Upper lobe of left lung (tissue), 6 donors: Measurements from ENCODE around the gene BTN3A1. TPM values are rescaled to one million over a fixed set of nuclear protein-coding genes. Genes with fewer than 3 reads are reported as not detected.

Source experiments
- ATAC-seq, 2 donors: fragments of 200-7000 bp; cut with Tn5 transposase; one replicate each; pipeline ENCODE4 v1.9.1; 2022; ENCODE audit warnings: mild to moderate bottlenecking in 2 of 2, moderate library complexity in 2 of 2; ENCODE audit not compliant: low FRiP score in 2 of 2
- DNase-seq, 2 donors: peaks; one replicate each; pipeline ENCODE4 v3.0.0-alpha.2; 2019 to 2020
- H3K27ac ChIP-seq, 4 donors: fragments of 200-600 bp; sonication (generic); one replicate each; pipeline ENCODE4 v1.5.1; 2016 to 2019
- H3K27me3 ChIP-seq, 4 donors: fragments of 200-600 bp; sonication (generic); one replicate each; pipeline ENCODE4 v1.5.1; 2017 to 2019
- H3K36me3 ChIP-seq, 4 donors: fragments of 200-600 bp; sonication (generic); one replicate each; pipeline ENCODE4 v1.5.1; 2016 to 2019
- H3K4me1 ChIP-seq, 4 donors: fragments of 200-600 bp; sonication (generic); one replicate each; pipeline ENCODE4 v1.5.1; 2018 to 2019
- H3K4me3 ChIP-seq, 4 donors: fragments of 200-600 bp; sonication (generic); one replicate each; pipeline ENCODE4 v1.5.1; 2017 to 2019; ENCODE audit warnings: mild to moderate bottlenecking in 2 of 4, moderate library complexity in 1 of 4
- H3K9me3 ChIP-seq, 4 donors: fragments of 200-600 bp; sonication (generic); one replicate each; pipeline ENCODE4 v1.5.1; 2018 to 2019
- CTCF ChIP-seq, 6 experiments: fragments of 450-650 bp in 4 of 6; fragments of 200-600 bp in 2 of 6; sonication (generic) in 2 of 6; IDR thresholded peaks; one replicate each; pipeline ENCODE4 v1.5.1; 2016 to 2019; ENCODE audit warnings: antibody characterized with exemption in 6 of 6
- EP300 ChIP-seq, 4 donors: sonication (generic); formaldehyde crosslinking; IDR thresholded peaks; one replicate each; pipeline ENCODE4 v1.5.1; 2017; ENCODE audit warnings: antibody characterized with exemption in 4 of 4, control low read depth in 2 of 4
- POLR2A ChIP-seq, 4 donors: fragments of 450-650 bp; IDR thresholded peaks; one replicate each; pipeline ENCODE4 v1.5.1; 2016 to 2017; ENCODE audit warnings: antibody characterized with exemption in 4 of 4, mild to moderate bottlenecking in 2 of 4
- POLR2AphosphoS5 ChIP-seq, 2 donors: sonication (generic); formaldehyde crosslinking; IDR thresholded peaks; one replicate each; pipeline ENCODE4 v1.5.1; 2017; ENCODE audit warnings: antibody characterized with exemption in 2 of 2
- WGBS, 2 donors: methylation state at CpG; one replicate each; pipeline ENCODE4 v1.1.5; 2017 to 2018; 5-methylcytosine and 5-hydroxymethylcytosine counted together
- total RNA-seq, 6 donors: library from RNA; depleted of rRNA in 4 of 6; stranded (reverse); fragments of >200 nt in 4 of 6; gene quantifications; one replicate each; pipeline versions ENCODE4 v1.1.0 to v1.2.1, GENCODE V29; 2016 to 2021
- donor health status: DM: no; HTN: no; CAD: no; lungs with moderate emphysema.
- donor health status: DM: no; HTN: yes; CAD: no; lungs with severe emphysema.

BTN3A1 gene
- total RNA-seq, 6 donors from 2014 or later: 24.9 to 55.8 (median 34.6) TPM

GRCh38 chr6:26411751-26412150 lies 9.7 kb downstream of the BTN3A1 start:
- no peaks in the 10 kb centered on the region for H3K27me3 ChIP-seq
- H3K4me3 ChIP-seq: no peak overlapping the region
- H3K36me3 ChIP-seq: peaks cover 16 to 76% (median 29%) of the 10 kb centered on the region in 4 donors
- H3K27ac ChIP-seq: no peak overlapping the region
- 96 to 98% methylated on average over 3 of the region's 3 CpGs for WGBS, 2 donors
- no peaks in the 10 kb centered on the region for H3K9me3 ChIP-seq
- DNase-seq (no peak), ATAC-seq (no peak)
- TF ChIP-seq POLR2A (IDR thresholded peaks at IDR 0.05): no peak
- no peak for TF ChIP-seq EP300 (IDR thresholded peaks at IDR 0.05)
- TF ChIP-seq CTCF (IDR thresholded peaks at IDR 0.05): no peak
- TF ChIP-seq POLR2AphosphoS5 (IDR thresholded peaks at IDR 0.05): no peak
- H3K4me1 ChIP-seq: peaks cover 0 to 8% (median 4%) of the 10 kb centered on the region in 4 donors

GRCh38 chr6:26412228-26412627 lies 10.2 kb downstream of the BTN3A1 start:
- H3K36me3 ChIP-seq: peaks cover 14 to 71% (median 26%) of the 10 kb centered on the region in 4 donors
- no peaks in the 10 kb centered on the region for H3K9me3 ChIP-seq
- H3K4me1 ChIP-seq: peaks cover 0 to 6% (median 2%) of the 10 kb centered on the region in 4 donors
- ATAC-seq: no peak
- DNase-seq: no peak
- H3K27me3 ChIP-seq: no peaks in the 10 kb centered on the region
- TF ChIP-seq CTCF (IDR thresholded peaks at IDR 0.05) (no peak), POLR2A (IDR thresholded peaks at IDR 0.05) (no peak), EP300 (IDR thresholded peaks at IDR 0.05) (no peak), POLR2AphosphoS5 (IDR thresholded peaks at IDR 0.05) (no peak)
- H3K27ac ChIP-seq: no peak overlapping the region
- 65 to 76% methylated on average over 3 of the region's 3 CpGs for WGBS, 2 donors
- H3K4me3 ChIP-seq: no peak overlapping the region

DNA sequence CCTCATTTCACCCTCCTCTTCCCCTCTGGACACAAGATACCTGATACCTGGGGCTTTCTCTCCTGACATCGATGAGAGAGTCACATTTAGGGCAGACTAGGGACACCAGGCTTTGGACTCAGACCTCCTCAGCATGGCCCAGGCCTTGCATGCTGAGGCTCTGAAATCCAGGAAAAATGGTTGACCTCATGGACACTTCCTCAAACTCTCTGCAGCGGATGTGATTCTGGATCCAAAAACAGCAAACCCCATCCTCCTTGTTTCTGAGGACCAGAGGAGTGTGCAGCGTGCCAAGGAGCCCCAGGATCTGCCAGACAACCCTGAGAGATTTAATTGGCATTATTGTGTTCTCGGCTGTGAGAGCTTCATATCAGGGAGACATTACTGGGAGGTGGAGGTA lies 10.9 kb downstream of the BTN3A1 start:
- DNase-seq (no peak), ATAC-seq (no peak)
- TF ChIP-seq CTCF (IDR thresholded peaks at IDR 0.05) (no peak), POLR2A (IDR thresholded peaks at IDR 0.05) (no peak), EP300 (IDR thresholded peaks at IDR 0.05) (no peak), POLR2AphosphoS5 (IDR thresholded peaks at IDR 0.05) (no peak)
- Histone ChIP-seq H3K36me3 (peaks cover 8 to 64% (median 23%) of the 10 kb centered on the region in 4 donors), H3K27me3 (no peaks in the 10 kb centered on the region), H3K4me3 (no peak overlapping the region), H3K27ac (no peak overlapping the region), H3K4me1 (no peaks in the 10 kb centered on the region), H3K9me3 (no peaks in the 10 kb centered on the region)
- 90 to 97% methylated on average over 4 of the region's 4 CpGs for WGBS, 2 donors

DNA sequence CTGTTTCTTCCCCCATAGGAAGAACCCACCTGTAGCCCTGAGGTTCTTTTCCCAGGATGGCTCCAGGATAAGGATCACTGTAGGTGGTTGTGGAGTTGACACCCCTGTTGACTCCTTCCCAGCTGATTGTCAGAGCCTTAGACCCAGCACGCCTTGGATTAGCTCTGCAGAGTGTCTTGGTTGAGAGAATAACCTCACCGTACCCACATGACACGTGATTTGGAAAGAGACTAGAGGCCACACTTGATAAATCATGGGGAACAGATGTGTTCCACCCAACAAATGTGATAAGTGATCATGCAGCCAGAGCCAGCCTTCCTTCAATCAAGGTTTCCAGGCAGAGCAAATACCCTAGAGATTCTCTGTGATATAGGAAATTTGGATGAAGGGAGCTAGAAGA lies 12.2 kb downstream of the BTN3A1 start:
- H3K27ac ChIP-seq: no peak overlapping the region
- 87 to 89% methylated on average over 3 of the region's 3 CpGs for WGBS, 2 donors
- no peak for DNase-seq
- no peaks in the 10 kb centered on the region for H3K4me1 ChIP-seq
- no peak overlapping the region for H3K4me3 ChIP-seq
- no peaks in the 10 kb centered on the region for H3K9me3 ChIP-seq
- TF ChIP-seq POLR2AphosphoS5 (IDR thresholded peaks at IDR 0.05) (no peak), EP300 (IDR thresholded peaks at IDR 0.05) (no peak), CTCF (IDR thresholded peaks at IDR 0.05) (no peak), POLR2A (IDR thresholded peaks at IDR 0.05) (no peak)
- H3K36me3 ChIP-seq: peaks cover 8 to 51% (median 20%) of the 10 kb centered on the region in 4 donors
- H3K27me3 ChIP-seq: no peaks in the 10 kb centered on the region
- no peak for ATAC-seq

- WGBS, 2 donors: 83 to 100% methylated on average over 1 of the region's 1 CpG
Observed at GRCh38 chr6:26415036-26415614, 13.1 kb downstream of the BTN3A1 start.

More at GRCh38 chr6:26415036-26415614, 13.1 kb downstream of the BTN3A1 start:
- peaks cover 8 to 42% (median 15%) of the 10 kb centered on the region in 4 donors for H3K36me3 ChIP-seq
- H3K4me1 ChIP-seq: peaks cover 0 to under 1% (median 0%) of the 10 kb centered on the region in 4 donors
- TF ChIP-seq CTCF (IDR thresholded peaks at IDR 0.05): no peak
- TF ChIP-seq EP300 (IDR thresholded peaks at IDR 0.05): no peak
- no peak for TF ChIP-seq POLR2A (IDR thresholded peaks at IDR 0.05)
- TF ChIP-seq POLR2AphosphoS5 (IDR thresholded peaks at IDR 0.05): no peak
- no peak overlapping the region for H3K27ac ChIP-seq
- DNase-seq: no peak
- no peak overlapping the region for H3K4me3 ChIP-seq
- H3K9me3 ChIP-seq: no peaks in the 10 kb centered on the region
- no peak for ATAC-seq
- no peaks in the 10 kb centered on the region for H3K27me3 ChIP-seq
